Measurements from ENCODE around the gene NMNAT3. TPM values are rescaled to one million over a fixed set of nuclear protein-coding genes. Genes with fewer than 3 reads are reported as not detected.
A peak's percentile ranks its signal among the peaks of the same experiment; 100 is the strongest.
"Not testable (repeated sequence)": the region's sequence is repeated elsewhere in the genome, so short reads cannot be mapped to it uniquely, and the experiment has no call there.

The NMNAT3 gene
- total and polyA plus RNA-seq, 8 donors, result 3.6 to 24.9 (median 7.0) TPM

DNA sequence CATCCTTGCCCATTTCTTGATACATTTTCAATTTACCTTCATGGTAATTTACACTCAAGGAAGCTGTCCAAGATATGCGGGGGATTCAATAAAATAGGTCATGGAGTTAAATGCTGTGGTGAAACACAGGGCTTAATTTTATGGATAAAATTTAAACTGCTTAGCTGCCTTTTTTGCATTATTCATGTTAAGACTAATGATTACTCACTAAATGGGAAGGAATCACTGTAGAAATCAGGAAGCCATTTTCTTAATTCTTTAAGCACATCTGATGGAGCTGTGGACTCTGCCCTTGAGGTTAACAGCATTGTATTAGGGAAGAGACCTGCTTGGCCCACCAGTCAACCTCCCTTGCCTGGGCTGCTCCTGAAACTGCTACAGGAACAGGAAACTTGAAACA is 75.8 kb downstream of the NMNAT3 start:
- intact Hi-C loops (cut with DNase I; ENCODE audit: low total_unique reads), result no loop called here
- H3K4me1 ChIP-seq, result no peaks in the 10 kb centered on the region
- DNase-seq, result no peak
- no peaks in the 10 kb centered on the region for H3K9me3 ChIP-seq
- TF ChIP-seq, protein P1, sequence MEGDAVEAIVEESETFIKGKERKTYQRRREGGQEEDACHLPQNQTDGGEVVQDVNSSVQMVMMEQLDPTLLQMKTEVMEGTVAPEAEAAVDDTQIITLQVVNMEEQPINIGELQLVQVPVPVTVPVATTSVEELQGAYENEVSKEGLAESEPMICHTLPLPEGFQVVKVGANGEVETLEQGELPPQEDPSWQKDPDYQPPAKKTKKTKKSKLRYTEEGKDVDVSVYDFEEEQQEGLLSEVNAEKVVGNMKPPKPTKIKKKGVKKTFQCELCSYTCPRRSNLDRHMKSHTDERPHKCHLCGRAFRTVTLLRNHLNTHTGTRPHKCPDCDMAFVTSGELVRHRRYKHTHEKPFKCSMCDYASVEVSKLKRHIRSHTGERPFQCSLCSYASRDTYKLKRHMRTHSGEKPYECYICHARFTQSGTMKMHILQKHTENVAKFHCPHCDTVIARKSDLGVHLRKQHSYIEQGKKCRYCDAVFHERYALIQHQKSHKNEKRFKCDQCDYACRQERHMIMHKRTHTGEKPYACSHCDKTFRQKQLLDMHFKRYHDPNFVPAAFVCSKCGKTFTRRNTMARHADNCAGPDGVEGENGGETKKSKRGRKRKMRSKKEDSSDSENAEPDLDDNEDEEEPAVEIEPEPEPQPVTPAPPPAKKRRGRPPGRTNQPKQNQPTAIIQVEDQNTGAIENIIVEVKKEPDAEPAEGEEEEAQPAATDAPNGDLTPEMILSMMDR (IDR thresholded peaks at IDR 0.05), result no peak
- TF ChIP-seq POLR2A (IDR thresholded peaks at IDR 0.05) (no peak), POLR2AphosphoS5 (IDR thresholded peaks at IDR 0.05) (no peak), EP300 (IDR thresholded peaks at IDR 0.05) (no peak)
- 83 to 100% (median 92%) methylated on average over 1 of the region's 1 CpG for whole genome bisulfite sequencing, 5 donors
- no peak overlapping the region for H3K27ac ChIP-seq
- H3K36me3 ChIP-seq, result no peaks in the 10 kb centered on the region
- H3K27me3 ChIP-seq, result no peaks in the 10 kb centered on the region
- no peak overlapping the region for H3K4me3 ChIP-seq

DNA sequence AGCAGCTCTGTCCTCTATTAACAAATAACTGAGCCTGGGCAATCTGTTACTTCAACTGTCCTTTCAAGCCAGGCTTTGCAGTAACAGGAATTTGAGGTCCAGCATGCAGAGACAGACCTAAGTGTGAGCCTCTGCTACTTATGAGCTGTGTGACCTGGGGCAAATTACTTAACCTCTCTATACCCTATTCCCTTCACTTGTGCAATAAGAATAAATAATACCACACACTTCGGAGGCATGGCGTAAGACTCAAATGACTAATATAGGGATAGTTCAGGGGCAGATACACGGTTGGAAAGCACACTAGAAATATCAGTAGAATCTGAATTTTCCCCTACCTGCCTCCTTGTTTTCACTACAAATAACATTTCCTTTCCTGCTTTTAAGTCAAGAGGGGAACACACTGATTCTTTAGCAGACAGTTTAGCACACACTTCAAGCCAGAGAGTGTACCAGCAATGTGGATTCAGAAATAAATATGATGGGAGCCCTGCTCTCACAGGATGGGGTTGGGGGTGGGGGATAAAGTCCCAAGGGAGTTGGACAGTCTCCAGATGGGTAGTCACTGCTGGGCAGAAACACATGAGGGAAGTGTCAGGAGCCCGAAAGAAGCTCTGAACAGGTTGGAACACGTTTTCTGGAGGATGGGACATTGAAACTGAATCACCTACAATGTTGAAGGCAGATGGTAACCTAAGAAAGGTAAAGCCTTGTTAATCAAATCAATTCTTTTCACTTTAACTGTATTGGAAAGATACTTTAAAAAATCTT is 76.4 kb downstream of the NMNAT3 start:
- intact Hi-C loops (cut with DNase I; ENCODE audit: low total_unique reads), result no loop called here
- Histone ChIP-seq H3K36me3 (no peaks in the 10 kb centered on the region), H3K27ac (no peak overlapping the region), H3K27me3 (no peaks in the 10 kb centered on the region), H3K4me3 (no peak overlapping the region), H3K9me3 (no peaks in the 10 kb centered on the region), H3K4me1 (no peaks in the 10 kb centered on the region)
- WGBS, 5 donors, result 53 to 85% (median 75%) methylated on average over 5 of the region's 5 CpGs
- no peak for DNase-seq
- TF ChIP-seq POLR2A (IDR thresholded peaks at IDR 0.05), result no peak
- TF ChIP-seq, protein P1 (IDR thresholded peaks at IDR 0.05), result no peak
- no peak for TF ChIP-seq POLR2AphosphoS5 (IDR thresholded peaks at IDR 0.05)
- no peak for TF ChIP-seq EP300 (IDR thresholded peaks at IDR 0.05)

DNA sequence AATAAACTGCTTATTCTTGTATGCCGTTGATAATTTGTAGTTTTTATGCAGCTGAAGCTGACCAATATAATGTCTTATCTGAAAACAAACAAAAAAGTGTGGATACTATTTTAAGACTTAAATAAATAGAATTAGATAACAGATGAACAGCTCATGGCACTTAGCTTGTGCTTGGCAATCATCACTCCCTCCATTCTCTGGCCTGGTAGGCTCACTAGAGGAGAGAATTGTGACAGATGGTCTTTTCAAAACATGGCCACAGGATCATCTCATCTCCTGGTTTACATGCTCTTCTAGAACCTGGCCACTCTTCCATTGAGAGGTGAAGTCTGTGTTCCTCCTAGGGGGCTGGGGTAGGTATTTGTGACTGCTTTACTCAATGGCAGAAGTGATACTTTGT is 79.8 kb downstream of the NMNAT3 start:
- DNase-seq, result peak in 1 of 2 donors; percentile 26

DNA sequence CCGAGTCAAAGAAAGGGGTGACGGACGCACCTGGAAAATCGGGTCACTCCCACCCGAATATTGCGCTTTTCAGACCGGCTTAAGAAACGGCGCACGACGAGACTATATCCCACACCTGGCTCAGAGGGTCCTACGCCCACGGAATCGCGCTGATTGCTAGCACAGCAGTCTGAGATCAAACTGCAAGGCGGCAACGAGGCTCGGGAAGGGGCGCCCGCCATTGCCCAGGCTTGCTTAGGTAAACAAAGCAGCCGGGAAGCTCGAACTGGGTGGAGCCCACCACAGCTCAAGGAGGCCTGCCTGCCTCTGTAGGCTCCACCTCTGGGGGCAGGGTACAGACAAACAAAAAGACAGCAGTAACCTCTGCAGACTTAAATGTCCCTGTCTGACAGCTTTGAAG is 86.6 kb downstream of the NMNAT3 start:
- H3K4me3 ChIP-seq; DNase-seq; H3K4me1 ChIP-seq; H3K27ac ChIP-seq; H3K9me3 ChIP-seq; H3K27me3 ChIP-seq; H3K36me3 ChIP-seq; intact Hi-C loops (cut with DNase I; ENCODE audit: low total_unique reads): not testable (repeated sequence)
- WGBS, 5 donors, result 66 to 76% (median 70%) methylated on average over 14 to 17 of the region's 22 CpGs

More for the DNA sequence above, 79.8 kb downstream of the NMNAT3 start:
- TF ChIP-seq, protein P1 (IDR thresholded peaks at IDR 0.05), result no peak
- TF ChIP-seq EP300 (IDR thresholded peaks at IDR 0.05) (no peak), POLR2A (IDR thresholded peaks at IDR 0.05) (no peak), POLR2AphosphoS5 (IDR thresholded peaks at IDR 0.05) (no peak)
- no peaks in the 10 kb centered on the region for H3K4me1 ChIP-seq
- H3K9me3 ChIP-seq, result no peaks in the 10 kb centered on the region
- H3K27me3 ChIP-seq, result no peaks in the 10 kb centered on the region
- intact Hi-C loops (cut with DNase I; ENCODE audit: low total_unique reads), result no loop called here
- 13 to 40% (median 17%) methylated on average over 1 of the region's 1 CpG for WGBS, 5 donors
- H3K4me3 ChIP-seq, result no peak overlapping the region
- H3K36me3 ChIP-seq, result no peaks in the 10 kb centered on the region
- no peak overlapping the region for H3K27ac ChIP-seq

DNA sequence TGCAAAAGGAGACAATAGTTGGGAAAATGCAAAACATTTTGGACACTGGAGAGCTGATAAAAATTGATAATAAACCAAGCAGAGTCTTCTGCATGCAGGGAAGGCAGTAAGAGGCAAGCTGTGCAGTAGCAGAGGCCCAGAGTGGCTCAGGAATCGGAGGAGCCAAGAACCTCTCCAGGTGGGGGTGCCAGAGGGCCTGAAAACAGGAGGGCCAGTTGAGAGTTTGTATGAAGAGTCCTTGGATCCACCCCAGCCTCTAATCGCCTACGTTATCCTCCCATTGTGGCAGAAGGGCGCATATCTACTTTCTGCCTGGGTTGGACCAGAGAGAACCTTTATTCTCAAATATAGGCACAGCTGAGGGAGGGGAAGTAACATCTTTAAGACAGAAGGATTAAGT is 89.3 kb downstream of the NMNAT3 start:
- intact Hi-C loops (cut with DNase I; ENCODE audit: low total_unique reads), result no loop called here
- no peaks in the 10 kb centered on the region for H3K4me1 ChIP-seq
- H3K4me3 ChIP-seq, result no peak overlapping the region
- peak in 1 of 2 donors; percentile 9 for DNase-seq
- no peak overlapping the region for H3K27ac ChIP-seq
- WGBS, 5 donors, result 86 to 96% (median 91%) methylated on average over 4 of the region's 4 CpGs
- no peaks in the 10 kb centered on the region for H3K9me3 ChIP-seq
- no peaks in the 10 kb centered on the region for H3K27me3 ChIP-seq
- H3K36me3 ChIP-seq, result peaks cover 0 to 5% (median 0%) of the 10 kb centered on the region in 4 donors
- TF ChIP-seq POLR2A (IDR thresholded peaks at IDR 0.05) (no peak), POLR2AphosphoS5 (IDR thresholded peaks at IDR 0.05) (no peak), EP300 (IDR thresholded peaks at IDR 0.05) (no peak)
- TF ChIP-seq, protein P1 (IDR thresholded peaks at IDR 0.05), result no peak

Measured in stomach (tissue), 9 donors.